GM23338 (cell line): ENCODE results near the gene TRIM15.

Experiments used
- EZH2 ChIP-seq: fragments of 200-600 bp; sonication (generic); IDR thresholded peaks from one replicate; pipeline ENCODE4 v1.8.0; 2017; ENCODE audit warnings: antibody characterized with exemption, mild to moderate bottlenecking, low read depth; ENCODE audit not compliant: unreplicated experiment
- EZH2phosphoT487 ChIP-seq: fragments of 200-600 bp; sonication (generic); IDR thresholded peaks from one replicate; pipeline ENCODE4 v1.8.1; 2018; ENCODE audit warnings: antibody characterized with exemption; ENCODE audit not compliant: unreplicated experiment
- JUNB ChIP-seq: IDR thresholded peaks from one replicate; pipeline ENCODE4 v1.6.1; 2016; ENCODE audit warnings: antibody characterized with exemption; ENCODE audit not compliant: unreplicated experiment
- POLR2AphosphoS5 ChIP-seq: IDR thresholded peaks from 2 replicates; pipeline ENCODE4 v1.6.1; 2016; ENCODE audit warnings: antibody characterized with exemption, low read depth
- REST ChIP-seq: IDR thresholded peaks from one replicate; pipeline ENCODE4 v1.6.1; 2018; ENCODE audit warnings: antibody characterized with exemption; ENCODE audit not compliant: unreplicated experiment
- ZNF114 ChIP-seq: fragments of 250-450 bp; sonication (Bioruptor Pico); IDR thresholded peaks from 2 replicates; pipeline ENCODE4 v1.5.0; 2020; ENCODE audit warnings: mild to moderate bottlenecking, moderate library complexity
- ZNF331 ChIP-seq: fragments of 250-450 bp; sonication (Bioruptor Pico); IDR thresholded peaks from 2 replicates; pipeline ENCODE4 v1.5.0; 2020; ENCODE audit warnings: low read depth, mild to moderate bottlenecking, moderate library complexity
- ZNF462 ChIP-seq: fragments of 250-450 bp; sonication (Bioruptor Pico); IDR thresholded peaks from 2 replicates; pipeline ENCODE4 v1.5.0; 2020; ENCODE audit warnings: mild to moderate bottlenecking, moderate library complexity
- TF ChIP-seq, protein P1 (sequence below), 2 experiments: fragments of 200-600 bp in 1 of 2; sonication (generic) in 1 of 2; conservative IDR thresholded peaks; 2 replicates each; pipeline versions ENCODE4 v1.5.1 to v1.6.1; 2016 to 2017; ENCODE audit warnings: antibody characterized with exemption in 2 of 2, low read depth in 2 of 2, mild to moderate bottlenecking in 2 of 2, moderate library complexity in 1 of 2
- TF ChIP-seq, protein P2 (sequence below): IDR thresholded peaks from 2 replicates; pipeline ENCODE4 v1.6.1; 2016; ENCODE audit warnings: antibody characterized with exemption

GRCh38 chr6:30204116-30204515 is 40.8 kb downstream of the TRIM15 start:
- TF ChIP-seq, protein P1, sequence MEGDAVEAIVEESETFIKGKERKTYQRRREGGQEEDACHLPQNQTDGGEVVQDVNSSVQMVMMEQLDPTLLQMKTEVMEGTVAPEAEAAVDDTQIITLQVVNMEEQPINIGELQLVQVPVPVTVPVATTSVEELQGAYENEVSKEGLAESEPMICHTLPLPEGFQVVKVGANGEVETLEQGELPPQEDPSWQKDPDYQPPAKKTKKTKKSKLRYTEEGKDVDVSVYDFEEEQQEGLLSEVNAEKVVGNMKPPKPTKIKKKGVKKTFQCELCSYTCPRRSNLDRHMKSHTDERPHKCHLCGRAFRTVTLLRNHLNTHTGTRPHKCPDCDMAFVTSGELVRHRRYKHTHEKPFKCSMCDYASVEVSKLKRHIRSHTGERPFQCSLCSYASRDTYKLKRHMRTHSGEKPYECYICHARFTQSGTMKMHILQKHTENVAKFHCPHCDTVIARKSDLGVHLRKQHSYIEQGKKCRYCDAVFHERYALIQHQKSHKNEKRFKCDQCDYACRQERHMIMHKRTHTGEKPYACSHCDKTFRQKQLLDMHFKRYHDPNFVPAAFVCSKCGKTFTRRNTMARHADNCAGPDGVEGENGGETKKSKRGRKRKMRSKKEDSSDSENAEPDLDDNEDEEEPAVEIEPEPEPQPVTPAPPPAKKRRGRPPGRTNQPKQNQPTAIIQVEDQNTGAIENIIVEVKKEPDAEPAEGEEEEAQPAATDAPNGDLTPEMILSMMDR (conservative IDR thresholded peaks at IDR 0.05; ENCODE audit: low read depth in 2 of 2), result no peak
- no peak for TF ChIP-seq EZH2
- TF ChIP-seq ZNF114 (CRISPR knock-in tag), result no peak
- no peak for TF ChIP-seq EZH2phosphoT487
- no peak for TF ChIP-seq POLR2AphosphoS5
- no peak for TF ChIP-seq JUNB
- TF ChIP-seq REST, result no peak
- no peak for TF ChIP-seq ZNF331 (CRISPR knock-in tag)
- TF ChIP-seq ZNF462, result no peak
- TF ChIP-seq, protein P2, sequence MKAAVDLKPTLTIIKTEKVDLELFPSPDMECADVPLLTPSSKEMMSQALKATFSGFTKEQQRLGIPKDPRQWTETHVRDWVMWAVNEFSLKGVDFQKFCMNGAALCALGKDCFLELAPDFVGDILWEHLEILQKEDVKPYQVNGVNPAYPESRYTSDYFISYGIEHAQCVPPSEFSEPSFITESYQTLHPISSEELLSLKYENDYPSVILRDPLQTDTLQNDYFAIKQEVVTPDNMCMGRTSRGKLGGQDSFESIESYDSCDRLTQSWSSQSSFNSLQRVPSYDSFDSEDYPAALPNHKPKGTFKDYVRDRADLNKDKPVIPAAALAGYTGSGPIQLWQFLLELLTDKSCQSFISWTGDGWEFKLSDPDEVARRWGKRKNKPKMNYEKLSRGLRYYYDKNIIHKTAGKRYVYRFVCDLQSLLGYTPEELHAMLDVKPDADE, result no peak
